Breast epithelium (tissue), 4 donors: ENCODE measurements around the gene DEDD2. TPM values are rescaled to one million over a fixed set of nuclear protein-coding genes. Genes with fewer than 3 reads are reported as not detected.

Experiments used
- DNase-seq, 2 donors: peaks; one replicate each; pipeline ENCODE4 v3.0.0-alpha.2; 2019; ENCODE audit warnings: low spot score in 2 of 2
- H3K27ac ChIP-seq, 2 donors: fragments of 200-600 bp; sonication (generic) in 1 of 2; one replicate each; pipeline ENCODE4 v1.5.1; 2016 to 2019; ENCODE audit warnings: mild to moderate bottlenecking in 1 of 2
- H3K27me3 ChIP-seq, 2 donors: fragments of 200-600 bp; sonication (generic) in 1 of 2; one replicate each; pipeline versions ENCODE4 v1.5.1 to v1.6.0; 2017 to 2019; ENCODE audit warnings: control low read depth in 1 of 2, mild to moderate bottlenecking in 1 of 2
- H3K36me3 ChIP-seq: fragments of 200-600 bp; one replicate; pipeline ENCODE4 v1.5.1; 2019
- H3K4me1 ChIP-seq, 2 donors: fragments of 200-600 bp; sonication (generic); one replicate each; pipeline ENCODE4 v1.5.1; 2016 to 2019; ENCODE audit warnings: control low read depth in 1 of 2
- H3K4me3 ChIP-seq, 3 donors: fragments of 200-600 bp; sonication (generic); 1 replicate in 2 of 3; 2 replicates in 1 of 3; pipeline ENCODE4 v1.5.1; 2016 to 2019; ENCODE audit warnings: mild to moderate bottlenecking in 3 of 3, moderate library complexity in 2 of 3
- H3K9me3 ChIP-seq, 2 donors: fragments of 200-600 bp; sonication (generic) in 1 of 2; one replicate each; pipeline ENCODE4 v1.5.1; 2016 to 2019; ENCODE audit warnings: control low read depth in 1 of 2
- CTCF ChIP-seq, 3 donors: fragments of 450-650 bp; IDR thresholded peaks; one replicate each; pipeline ENCODE4 v1.5.1; 2016 to 2017; ENCODE audit warnings: antibody characterized with exemption in 3 of 3, mild to moderate bottlenecking in 3 of 3, moderate library complexity in 3 of 3
- POLR2A ChIP-seq: fragments of 450-650 bp; IDR thresholded peaks from one replicate; pipeline ENCODE4 v1.6.1; 2016; ENCODE audit warnings: antibody characterized with exemption, mild to moderate bottlenecking, moderate library complexity
- POLR2AphosphoS5 ChIP-seq, 3 donors: sonication (generic); formaldehyde crosslinking; IDR thresholded peaks; one replicate each; pipeline ENCODE4 v1.6.1; 2017; ENCODE audit warnings: antibody characterized with exemption in 3 of 3
- intact Hi-C: fragments of 100-400 bp; cut with DNase I; formaldehyde crosslinking; loops from one replicate; pipeline ENCODE4 v1.15.1; 2023; ENCODE audit warnings: low total_unique reads
- total RNA-seq, 3 donors: library from RNA; depleted of rRNA; stranded (reverse); fragments of >200 nt; gene quantifications; one replicate each; pipeline ENCODE4 v1.1.0, GENCODE V29; 2016

DEDD2 gene
- total RNA-seq, 3 donors from 2014 or later: 31.4 to 64.0 (median 37.0) TPM

GRCh38 chr19:42220751-42221097 is 3.2 kb upstream of the DEDD2 start:
- Histone ChIP-seq H3K27me3 (no peaks in the 10 kb centered on the region), H3K9me3 (no peaks in the 10 kb centered on the region), H3K27ac (peak overlapping the region; percentile 91 to 97), H3K36me3 (peaks cover 10% of the 10 kb centered on the region), H3K4me1 (peaks cover 0 to 29% of the 10 kb centered on the region in 2 donors), H3K4me3 (peak overlapping the region; percentile 60 to 96 (median 70))
- no peak for DNase-seq
- intact Hi-C loops: no loop called here
- TF ChIP-seq POLR2AphosphoS5 (IDR thresholded peaks at IDR 0.05): no peak
- no peak for TF ChIP-seq CTCF (IDR thresholded peaks at IDR 0.05)
- no peak for TF ChIP-seq POLR2A

GRCh38 chr19:42219812-42220750 is 2.6 kb upstream of the DEDD2 start, which contains the start of gene ZNF526:
Gene ZNF526, plus strand, starts transcription at chr19:42220312. Its CDS starts 4,092 bp downstream, at chr19:42224404.
- H3K9me3 ChIP-seq: no peaks in the 10 kb centered on the region
- no peaks in the 10 kb centered on the region for H3K27me3 ChIP-seq
- H3K4me3 ChIP-seq: peak within 1 kb of the TSS; percentile 60 to 96 (median 70)
- H3K36me3 ChIP-seq: peaks cover 8% of the 10 kb centered on the region
- DNase-seq: peak; percentile 93 to 97
- peaks cover 0 to 35% of the 10 kb centered on the region in 2 donors for H3K4me1 ChIP-seq
- intact Hi-C loops: no loop called here
- H3K27ac ChIP-seq: peak within 1 kb of the TSS; percentile 91 to 97
- no peak for TF ChIP-seq CTCF (IDR thresholded peaks at IDR 0.05)
- peak; percentile 66 to 90 (median 82) for TF ChIP-seq POLR2AphosphoS5 (IDR thresholded peaks at IDR 0.05)
- no peak for TF ChIP-seq POLR2A

- TF ChIP-seq POLR2A (no peak), CTCF (IDR thresholded peaks at IDR 0.05) (no peak), POLR2AphosphoS5 (IDR thresholded peaks at IDR 0.05) (no peak)
- Histone ChIP-seq H3K4me3 (peak overlapping the region; percentile 60 to 98 (median 79)), H3K4me1 (peaks cover 0 to 35% of the 10 kb centered on the region in 2 donors), H3K27me3 (no peaks in the 10 kb centered on the region), H3K36me3 (no peaks in the 10 kb centered on the region), H3K9me3 (no peaks in the 10 kb centered on the region), H3K27ac (peak overlapping the region; percentile 91 to 97)
- DNase-seq: peak; percentile 44 to 60
- intact Hi-C loops: no loop called here
Observed at GRCh38 chr19:42216653-42217519, 591 bp downstream of the DEDD2 start.

- Histone ChIP-seq H3K4me3 (no peak overlapping the region), H3K4me1 (peaks cover 0 to 22% of the 10 kb centered on the region in 2 donors), H3K27ac (no peak overlapping the region), H3K36me3 (no peaks in the 10 kb centered on the region), H3K27me3 (no peaks in the 10 kb centered on the region), H3K9me3 (no peaks in the 10 kb centered on the region)
- intact Hi-C loops: no loop called here
- no peak for DNase-seq
- TF ChIP-seq POLR2A (no peak), CTCF (IDR thresholded peaks at IDR 0.05) (no peak), POLR2AphosphoS5 (IDR thresholded peaks at IDR 0.05) (no peak)
Observed at GRCh38 chr19:42214810-42215485, 2.5 kb downstream of the DEDD2 start.
